Right lobe of liver (tissue), 6 donors: ENCODE results near the gene LSM3. TPM values are rescaled to one million over a fixed set of nuclear protein-coding genes. Genes with fewer than 3 reads are reported as not detected.

ENCODE experiments used
- ATAC-seq, 4 donors: fragments of 200-7000 bp; cut with Tn5 transposase; one replicate each; pipeline ENCODE4 v1.9.1; 2020; ENCODE audit warnings: mild to moderate bottlenecking in 4 of 4, moderate library complexity in 4 of 4
- DNase-seq, 3 donors: peaks; one replicate each; pipeline ENCODE4 v3.0.0-alpha.2; 2020
- H3K27ac ChIP-seq, 3 donors: fragments of 200-600 bp; one replicate each; pipeline ENCODE4 v1.8.0; 2022
- H3K27me3 ChIP-seq, 2 donors: fragments of 200-600 bp; one replicate each; pipeline ENCODE4 v1.8.0; 2022
- H3K36me3 ChIP-seq, 4 donors: fragments of 200-600 bp; sonication (generic) in 1 of 4; one replicate each; pipeline versions ENCODE4 v1.5.1 to v1.8.0; 2017 to 2022; ENCODE audit warnings: control low read depth in 1 of 4
- H3K4me1 ChIP-seq, 4 donors: fragments of 200-600 bp; sonication (generic) in 1 of 4; one replicate each; pipeline versions ENCODE4 v1.5.1 to v1.8.0; 2017 to 2022; ENCODE audit warnings: control low read depth in 1 of 4
- H3K4me3 ChIP-seq, 3 donors: fragments of 200-600 bp; one replicate each; pipeline ENCODE4 v1.8.0; 2022
- H3K9me3 ChIP-seq, 4 donors: fragments of 200-600 bp; sonication (generic) in 1 of 4; one replicate each; pipeline versions ENCODE4 v1.5.1 to v1.8.0; 2017 to 2022; ENCODE audit warnings: control low read depth in 1 of 4
- POLR2A ChIP-seq: fragments of 450-650 bp; IDR thresholded peaks from one replicate; pipeline ENCODE4 v1.6.1; 2017; ENCODE audit warnings: antibody characterized with exemption, mild to moderate bottlenecking
- WGBS: methylation state at CpG from one replicate; pipeline ENCODE4 v1.1.6; 2018; ENCODE audit warnings: low coverage, low lambda C conversion rate; ENCODE audit not compliant: insufficient coverage; ENCODE audit errors: missing lambda C conversion rate; 5-methylcytosine and 5-hydroxymethylcytosine counted together
- intact Hi-C, 2 donors: fragments of 100-400 bp; cut with DNase I; formaldehyde crosslinking; loops; one replicate each; pipeline versions ENCODE4 v1.11.2 to v1.14.1; 2022
- total RNA-seq, 6 experiments: library from RNA; depleted of rRNA in 2 of 6; stranded (reverse); fragments of >200 nt in 2 of 6; fragmentation: NEBNext Ultra II Directional in 3 of 6; extraction: Animal tissue kit (Norgen Biotek cat#: 25700) in 3 of 6; gene quantifications; one replicate each; pipeline versions ENCODE4 v1.1.0 to v1.2.4, GENCODE V29; 2016 to 2023
- TF ChIP-seq, protein P1 (sequence below), 4 donors: fragments of 200-600 bp in 3 of 4; fragments of 450-650 bp in 1 of 4; IDR thresholded peaks; one replicate each; pipeline versions ENCODE4 v1.5.1 to v1.8.0; 2016 to 2022; ENCODE audit warnings: antibody characterized with exemption in 4 of 4, mild to moderate bottlenecking in 2 of 4
- donor health status: DM: no; HTN: yes; CAD: no.
- donor health status: DM: no; HTN: no; CAD: no.
- donor health status: DM: no; HTN: no; CAD: no.
- donor health status: DM: no; HTN: yes; CAD: no.
- donor health status: DM: no; HTN: yes; CAD: no.

Gene LSM3
- total RNA-seq, 6 experiments from 2014 or later = 4.5 to 7.4 (median 6.1) TPM

DNA sequence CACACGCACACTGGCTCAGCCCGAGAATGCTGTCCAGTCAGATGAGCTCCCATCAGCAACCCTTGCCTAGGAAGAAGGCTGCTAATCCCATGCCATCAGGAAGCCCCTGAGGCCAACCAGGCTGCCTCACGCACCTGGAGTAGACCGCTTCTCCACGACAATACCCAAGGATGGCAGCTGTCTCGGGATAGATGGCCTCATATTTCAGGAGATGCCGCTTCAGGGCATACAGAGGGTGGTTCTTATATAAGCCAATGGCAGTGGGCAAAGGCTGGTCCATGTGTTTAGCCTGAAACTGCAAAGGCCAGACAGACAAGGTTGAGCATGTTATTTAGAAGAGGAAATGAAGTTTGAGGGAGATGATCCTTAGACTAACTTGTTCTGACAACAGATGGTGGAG lies 22.4 kb upstream of the LSM3 start:
- Histone ChIP-seq H3K4me3 (no peak overlapping the region), H3K9me3 (no peaks in the 10 kb centered on the region), H3K4me1 (no peaks in the 10 kb centered on the region), H3K27ac (no peak overlapping the region), H3K27me3 (no peaks in the 10 kb centered on the region), H3K36me3 (peaks cover 0 to 82% (median 48%) of the 10 kb centered on the region in 4 donors)
- TF ChIP-seq, protein P1, sequence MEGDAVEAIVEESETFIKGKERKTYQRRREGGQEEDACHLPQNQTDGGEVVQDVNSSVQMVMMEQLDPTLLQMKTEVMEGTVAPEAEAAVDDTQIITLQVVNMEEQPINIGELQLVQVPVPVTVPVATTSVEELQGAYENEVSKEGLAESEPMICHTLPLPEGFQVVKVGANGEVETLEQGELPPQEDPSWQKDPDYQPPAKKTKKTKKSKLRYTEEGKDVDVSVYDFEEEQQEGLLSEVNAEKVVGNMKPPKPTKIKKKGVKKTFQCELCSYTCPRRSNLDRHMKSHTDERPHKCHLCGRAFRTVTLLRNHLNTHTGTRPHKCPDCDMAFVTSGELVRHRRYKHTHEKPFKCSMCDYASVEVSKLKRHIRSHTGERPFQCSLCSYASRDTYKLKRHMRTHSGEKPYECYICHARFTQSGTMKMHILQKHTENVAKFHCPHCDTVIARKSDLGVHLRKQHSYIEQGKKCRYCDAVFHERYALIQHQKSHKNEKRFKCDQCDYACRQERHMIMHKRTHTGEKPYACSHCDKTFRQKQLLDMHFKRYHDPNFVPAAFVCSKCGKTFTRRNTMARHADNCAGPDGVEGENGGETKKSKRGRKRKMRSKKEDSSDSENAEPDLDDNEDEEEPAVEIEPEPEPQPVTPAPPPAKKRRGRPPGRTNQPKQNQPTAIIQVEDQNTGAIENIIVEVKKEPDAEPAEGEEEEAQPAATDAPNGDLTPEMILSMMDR (IDR thresholded peaks at IDR 0.05) = no peak
- intact Hi-C loops = no loop called here
- ATAC-seq (no peak), DNase-seq (no peak)
- WGBS = 93% methylated on average over 3 of the region's 7 CpGs

DNA sequence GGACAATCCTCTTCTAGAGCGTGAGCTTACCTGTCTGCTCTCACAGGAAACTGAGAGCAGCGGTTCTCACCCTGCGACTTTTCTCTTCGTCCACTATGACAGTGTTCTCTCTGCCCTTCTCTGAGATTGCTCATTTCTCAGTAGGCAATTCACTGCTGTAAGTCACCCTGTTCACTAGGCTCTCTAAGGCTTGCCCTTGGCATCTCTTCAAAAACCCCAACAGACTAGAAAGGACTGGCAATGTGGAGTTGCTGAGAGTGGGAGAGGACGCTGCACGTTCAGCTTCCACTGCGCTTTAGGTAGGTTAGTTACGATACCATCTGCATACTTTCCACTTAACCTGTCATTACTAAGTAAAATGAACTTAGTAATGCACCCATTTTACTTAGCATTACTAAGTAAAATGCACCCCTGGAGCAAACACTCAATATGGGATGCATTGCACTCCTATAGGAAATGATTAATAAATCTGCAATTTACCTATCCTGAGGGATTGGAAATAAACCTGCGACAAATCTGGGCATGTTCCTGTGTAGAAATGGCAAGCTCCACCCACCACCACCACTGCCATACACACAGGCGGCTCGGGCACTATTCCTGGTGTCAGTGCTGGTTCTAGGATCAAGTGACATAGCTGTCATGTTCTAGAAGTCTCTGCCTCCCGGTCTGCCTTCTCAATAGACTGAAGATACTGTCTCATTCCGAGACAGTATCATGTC lies 21.6 kb upstream of the LSM3 start:
- Histone ChIP-seq H3K27me3 (no peaks in the 10 kb centered on the region), H3K4me1 (no peaks in the 10 kb centered on the region), H3K36me3 (peaks cover 0 to 75% (median 52%) of the 10 kb centered on the region in 4 donors), H3K27ac (no peak overlapping the region), H3K4me3 (no peak overlapping the region), H3K9me3 (no peaks in the 10 kb centered on the region)
- intact Hi-C loops = no loop called here
- TF ChIP-seq, protein P1 (IDR thresholded peaks at IDR 0.05) = no peak
- no peak for TF ChIP-seq POLR2A
- DNase-seq (no peak), ATAC-seq (no peak)
- 97% methylated on average over 8 of the region's 13 CpGs for WGBS

DNA sequence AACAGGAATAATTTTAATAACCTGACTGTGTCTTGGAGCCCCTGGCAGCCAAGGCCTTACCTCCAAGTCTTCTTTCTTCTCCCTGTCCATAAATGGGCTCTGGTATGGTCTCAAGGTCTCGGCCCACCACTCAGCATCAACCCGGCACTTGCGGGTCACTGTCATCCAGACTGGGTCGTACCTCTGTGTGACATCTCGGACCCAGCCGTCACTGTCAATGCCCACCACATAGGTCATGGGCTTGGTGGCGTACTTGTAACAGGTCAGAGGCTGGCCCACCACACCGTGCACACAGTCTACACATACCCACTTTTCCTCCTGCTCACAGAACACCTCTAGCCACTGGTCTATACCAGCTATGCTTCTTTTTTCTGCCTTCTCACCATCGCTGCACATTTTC lies 20.7 kb upstream of the LSM3 start:
- H3K9me3 ChIP-seq = no peaks in the 10 kb centered on the region
- 100% methylated on average over 3 of the region's 9 CpGs for WGBS

DNA sequence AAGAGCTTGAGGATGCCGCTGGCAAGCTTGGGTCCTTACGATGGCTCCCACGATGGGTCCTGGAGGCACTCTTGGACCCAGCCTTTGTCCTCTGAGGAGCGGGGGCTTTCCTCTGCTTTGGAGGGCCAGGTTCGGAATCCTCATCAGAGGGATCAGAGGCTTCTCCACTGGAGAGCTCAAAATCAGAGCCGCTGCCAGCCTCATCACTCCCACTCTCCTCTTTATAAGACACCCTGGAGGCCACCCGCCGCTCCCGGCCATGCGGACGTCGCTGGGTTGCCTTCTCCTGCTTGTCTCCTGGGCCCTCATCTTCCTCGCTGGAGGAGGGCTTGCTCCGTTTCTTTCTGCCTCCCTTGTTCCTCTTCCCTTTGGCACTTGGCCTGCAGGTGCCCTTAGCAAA lies 20.2 kb upstream of the LSM3 start:
- Histone ChIP-seq H3K4me3 (no peak overlapping the region), H3K9me3 (no peaks in the 10 kb centered on the region), H3K36me3 (peaks cover 0 to 79% (median 59%) of the 10 kb centered on the region in 4 donors), H3K27ac (no peak overlapping the region), H3K27me3 (no peaks in the 10 kb centered on the region), H3K4me1 (no peaks in the 10 kb centered on the region)
- intact Hi-C loops = no loop called here
- TF ChIP-seq POLR2A = no peak
- TF ChIP-seq, protein P1 (IDR thresholded peaks at IDR 0.05) = no peak
- 100% methylated on average over 7 of the region's 14 CpGs for WGBS
- peak in 1 of 4 donors; percentile 11 for ATAC-seq
- no peak for DNase-seq

More for the DNA sequence above, 20.7 kb upstream of the LSM3 start:
- peak in 1 of 4 donors; percentile 36 for ATAC-seq
- Histone ChIP-seq H3K27me3 (no peaks in the 10 kb centered on the region), H3K36me3 (peaks cover 0 to 76% (median 58%) of the 10 kb centered on the region in 4 donors), H3K4me3 (no peak overlapping the region), H3K27ac (no peak overlapping the region), H3K4me1 (no peaks in the 10 kb centered on the region)
- intact Hi-C loops = no loop called here
- DNase-seq = no peak
- TF ChIP-seq, protein P1 (IDR thresholded peaks at IDR 0.05) = no peak
- no peak for TF ChIP-seq POLR2A
